PC-3 (cell line): ENCODE measurements around the gene EMC9.

Experiments
- EZH2 ChIP-seq: fragments of 300-600 bp; sonication (generic); IDR thresholded peaks from one replicate; pipeline ENCODE4 v1.6.1; 2017; ENCODE audit warnings: antibody characterized with exemption, mild to moderate bottlenecking, low read length; ENCODE audit not compliant: unreplicated experiment
- EZH2phosphoT487 ChIP-seq: fragments of 300-600 bp; sonication (generic); IDR thresholded peaks from 2 replicates; pipeline ENCODE4 v1.6.1; 2018; ENCODE audit warnings: mild to moderate bottlenecking, antibody characterized with exemption, low read length, borderline replicate concordance
- TF ChIP-seq, protein P1 (sequence below): fragments of 300-600 bp; sonication (generic); conservative IDR thresholded peaks from 2 replicates; pipeline ENCODE4 v1.5.1; 2017; ENCODE audit warnings: antibody characterized with exemption, low read depth, mild to moderate bottlenecking, low read length

DNA sequence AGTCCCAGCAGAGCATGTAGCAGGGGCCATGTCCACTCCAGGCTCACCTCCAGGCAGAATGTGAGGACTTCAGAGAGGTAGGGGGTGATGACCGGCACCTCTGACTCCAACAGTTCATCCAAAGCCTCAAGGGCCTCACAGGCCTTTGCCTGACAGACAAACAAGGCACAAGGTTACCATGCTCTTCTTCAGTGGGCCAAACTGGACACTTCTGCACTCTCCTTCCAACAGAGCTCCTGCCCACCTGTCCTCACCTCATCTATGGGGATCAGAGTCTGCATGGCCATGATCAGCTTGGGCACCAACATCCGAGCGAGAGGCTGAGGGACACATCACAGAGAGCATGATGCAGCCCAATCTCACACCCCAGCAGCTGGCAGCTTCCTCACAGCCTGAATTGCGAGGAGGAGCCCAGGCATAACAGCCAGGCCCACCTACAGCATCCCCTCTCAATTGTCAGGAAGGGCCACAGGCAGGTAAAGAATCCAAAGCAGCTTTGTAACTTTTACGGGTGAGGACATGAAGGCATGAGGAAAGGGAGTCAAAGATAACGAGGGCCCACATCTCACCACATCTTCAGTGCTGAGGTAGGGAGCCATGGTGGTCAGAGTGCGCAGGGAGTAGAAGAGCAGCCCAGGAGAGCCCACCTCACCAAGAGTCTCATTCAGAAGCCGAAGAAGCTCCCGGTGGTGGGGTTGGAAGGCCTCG, 45.6 kb upstream of the EMC9 start:
- TF ChIP-seq, protein P1, sequence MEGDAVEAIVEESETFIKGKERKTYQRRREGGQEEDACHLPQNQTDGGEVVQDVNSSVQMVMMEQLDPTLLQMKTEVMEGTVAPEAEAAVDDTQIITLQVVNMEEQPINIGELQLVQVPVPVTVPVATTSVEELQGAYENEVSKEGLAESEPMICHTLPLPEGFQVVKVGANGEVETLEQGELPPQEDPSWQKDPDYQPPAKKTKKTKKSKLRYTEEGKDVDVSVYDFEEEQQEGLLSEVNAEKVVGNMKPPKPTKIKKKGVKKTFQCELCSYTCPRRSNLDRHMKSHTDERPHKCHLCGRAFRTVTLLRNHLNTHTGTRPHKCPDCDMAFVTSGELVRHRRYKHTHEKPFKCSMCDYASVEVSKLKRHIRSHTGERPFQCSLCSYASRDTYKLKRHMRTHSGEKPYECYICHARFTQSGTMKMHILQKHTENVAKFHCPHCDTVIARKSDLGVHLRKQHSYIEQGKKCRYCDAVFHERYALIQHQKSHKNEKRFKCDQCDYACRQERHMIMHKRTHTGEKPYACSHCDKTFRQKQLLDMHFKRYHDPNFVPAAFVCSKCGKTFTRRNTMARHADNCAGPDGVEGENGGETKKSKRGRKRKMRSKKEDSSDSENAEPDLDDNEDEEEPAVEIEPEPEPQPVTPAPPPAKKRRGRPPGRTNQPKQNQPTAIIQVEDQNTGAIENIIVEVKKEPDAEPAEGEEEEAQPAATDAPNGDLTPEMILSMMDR = no peak
- TF ChIP-seq EZH2 = no peak
- TF ChIP-seq EZH2phosphoT487 = no peak
